Putamen (tissue), 1 donor: ENCODE measurements around the gene SDC1.
"Not testable (repeated sequence)": the region's sequence is repeated elsewhere in the genome, so short reads cannot be mapped to it uniquely, and the experiment has no call there.

ENCODE experiments used
- DNase-seq: peaks from one replicate; pipeline ENCODE4 v3.0.0-alpha.2; 2016; ENCODE audit warnings: low spot score

The SDC1 gene, protein sequence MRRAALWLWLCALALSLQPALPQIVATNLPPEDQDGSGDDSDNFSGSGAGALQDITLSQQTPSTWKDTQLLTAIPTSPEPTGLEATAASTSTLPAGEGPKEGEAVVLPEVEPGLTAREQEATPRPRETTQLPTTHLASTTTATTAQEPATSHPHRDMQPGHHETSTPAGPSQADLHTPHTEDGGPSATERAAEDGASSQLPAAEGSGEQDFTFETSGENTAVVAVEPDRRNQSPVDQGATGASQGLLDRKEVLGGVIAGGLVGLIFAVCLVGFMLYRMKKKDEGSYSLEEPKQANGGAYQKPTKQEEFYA

DNA sequence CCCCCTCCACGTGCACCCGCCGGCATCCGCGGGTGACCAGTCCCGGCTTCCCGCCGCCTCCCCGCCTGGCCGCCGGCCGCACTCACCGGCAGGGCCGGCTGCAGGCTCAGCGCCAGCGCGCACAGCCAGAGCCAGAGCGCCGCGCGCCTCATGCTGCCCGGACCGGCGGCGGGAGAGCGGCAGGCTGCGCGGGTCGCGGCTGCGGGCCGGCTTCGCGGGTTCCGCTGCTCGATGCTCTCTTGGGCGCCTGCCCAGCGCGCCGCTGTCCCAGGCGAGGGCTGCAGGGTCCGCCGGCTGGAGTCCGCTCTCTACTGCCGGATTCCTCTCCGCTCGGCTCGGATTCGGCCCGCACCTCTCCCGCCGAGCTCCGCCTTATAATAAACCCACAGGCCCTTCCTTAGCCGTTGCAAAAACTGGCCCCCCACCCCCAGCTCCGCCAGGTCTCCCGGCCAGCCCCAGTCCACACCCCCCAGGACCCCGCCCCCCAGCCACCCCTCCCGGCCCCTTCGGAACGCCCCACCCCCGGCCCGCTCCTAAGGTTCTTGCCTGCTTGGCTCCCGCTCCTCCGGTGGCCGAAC is at the start of gene SDC1:
Gene SDC1 (minus strand): TSS at position 415 of the 578 bp plus-strand sequence. CDS start 263 bp downstream, at position 152.
- no peak for DNase-seq

DNA sequence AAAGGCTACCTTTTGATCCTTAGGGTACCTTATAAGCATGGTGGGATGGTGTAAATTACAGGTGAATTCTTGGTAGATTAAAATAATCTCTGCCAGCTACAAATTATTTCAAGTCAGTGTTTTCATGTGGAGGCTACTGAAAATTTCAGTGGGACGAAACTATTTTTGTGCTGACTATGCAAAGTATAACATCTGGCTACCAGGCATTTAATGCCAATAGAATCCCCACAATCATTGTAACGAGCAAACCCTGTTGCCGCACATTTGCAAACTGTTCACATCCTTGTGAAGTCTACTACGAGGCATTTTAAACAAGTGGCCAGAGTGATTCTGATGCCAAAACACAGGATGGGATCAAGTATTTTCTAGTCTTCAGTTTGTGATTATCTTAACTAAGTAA is 48.1 kb upstream of the SDC1 start:
- no peak for DNase-seq

DNA sequence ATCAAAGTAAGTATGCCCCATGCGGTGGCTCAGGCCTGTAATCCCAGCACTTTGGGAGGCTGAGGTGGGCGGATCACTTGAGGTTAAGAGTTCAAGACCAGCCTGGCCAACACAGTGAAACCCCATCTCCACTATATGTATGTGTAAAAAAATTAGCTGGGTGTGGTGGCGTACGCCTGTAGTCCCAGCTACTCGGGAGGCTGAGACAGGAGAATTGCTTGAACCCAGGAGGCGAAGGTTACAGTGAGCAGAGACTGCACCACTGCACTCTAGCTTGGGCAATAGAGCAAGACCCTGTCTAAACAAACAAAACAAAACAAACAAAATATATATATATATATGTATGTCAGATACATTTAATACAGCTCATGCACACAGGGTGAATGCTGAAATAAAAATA is 43.4 kb upstream of the SDC1 start:
- DNase-seq, result not testable (repeated sequence)

- no peak for DNase-seq
Measured at GRCh38 chr2:20267529-20267928, 42.6 kb upstream of the SDC1 start.

GRCh38 chr2:20264629-20265028 is 39.7 kb upstream of the SDC1 start:
- no peak for DNase-seq

DNA sequence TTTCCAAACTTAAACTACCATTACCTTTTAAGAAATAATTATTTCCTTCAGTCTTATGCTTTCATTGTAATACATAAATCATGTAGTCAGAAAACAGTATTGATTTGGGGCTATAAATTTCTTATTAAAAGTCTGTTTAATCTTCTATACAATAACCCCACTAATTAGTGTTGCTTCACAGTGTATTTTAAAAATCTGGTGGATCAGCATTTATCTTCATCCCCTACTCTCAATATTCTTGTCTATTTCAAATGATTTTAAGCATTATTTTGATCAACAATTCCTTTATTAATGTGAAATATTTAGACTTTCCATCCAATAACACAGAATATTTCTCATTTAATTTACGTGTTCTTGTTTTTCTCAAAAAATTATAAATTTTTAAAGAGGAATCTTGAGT is 32.5 kb upstream of the SDC1 start:
- no peak for DNase-seq

GRCh38 chr2:20254731-20255130 is 29.8 kb upstream of the SDC1 start:
- no peak for DNase-seq

GRCh38 chr2:20250436-20250835 is 25.5 kb upstream of the SDC1 start:
- DNase-seq, result no peak

- DNase-seq, result no peak
Measured at GRCh38 chr2:20249170-20249569, 24.2 kb upstream of the SDC1 start.

GRCh38 chr2:20247084-20247483 is 22.2 kb upstream of the SDC1 start:
- DNase-seq, result no peak

GRCh38 chr2:20243637-20244036 is 18.7 kb upstream of the SDC1 start:
- not testable (repeated sequence) for DNase-seq

DNA sequence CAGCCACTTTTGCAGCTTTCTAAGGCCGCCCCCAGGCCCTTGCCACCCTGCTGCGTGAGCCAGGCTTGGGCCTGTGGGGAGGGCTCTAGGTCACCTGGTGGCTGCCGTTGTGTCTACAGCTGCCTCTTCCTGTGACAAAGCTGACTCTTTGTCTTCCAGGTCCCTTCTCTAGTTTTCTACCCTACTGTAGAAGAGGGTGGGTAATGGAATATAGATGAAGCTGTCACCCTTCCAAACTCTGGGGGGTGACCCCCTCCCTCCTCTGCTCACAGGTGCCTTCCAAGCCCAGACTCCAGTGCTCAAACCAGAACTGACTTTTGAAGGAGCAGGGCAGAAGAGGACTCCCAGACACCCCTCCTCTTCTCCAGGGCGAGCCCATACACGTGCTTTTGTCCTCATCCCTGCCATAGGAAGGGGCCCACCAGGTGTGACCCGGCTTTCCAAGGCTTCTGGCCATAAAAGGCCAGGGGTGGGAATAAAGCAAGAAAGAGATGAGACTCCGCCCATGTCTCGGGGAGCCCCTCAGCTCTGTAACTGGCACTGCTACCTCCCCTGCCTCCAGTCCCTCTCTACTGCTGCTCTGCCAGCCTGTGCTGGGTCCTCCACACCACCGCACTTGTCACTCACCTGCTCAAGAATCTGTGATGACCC is 17.9 kb upstream of the SDC1 start:
- no peak for DNase-seq

DNA sequence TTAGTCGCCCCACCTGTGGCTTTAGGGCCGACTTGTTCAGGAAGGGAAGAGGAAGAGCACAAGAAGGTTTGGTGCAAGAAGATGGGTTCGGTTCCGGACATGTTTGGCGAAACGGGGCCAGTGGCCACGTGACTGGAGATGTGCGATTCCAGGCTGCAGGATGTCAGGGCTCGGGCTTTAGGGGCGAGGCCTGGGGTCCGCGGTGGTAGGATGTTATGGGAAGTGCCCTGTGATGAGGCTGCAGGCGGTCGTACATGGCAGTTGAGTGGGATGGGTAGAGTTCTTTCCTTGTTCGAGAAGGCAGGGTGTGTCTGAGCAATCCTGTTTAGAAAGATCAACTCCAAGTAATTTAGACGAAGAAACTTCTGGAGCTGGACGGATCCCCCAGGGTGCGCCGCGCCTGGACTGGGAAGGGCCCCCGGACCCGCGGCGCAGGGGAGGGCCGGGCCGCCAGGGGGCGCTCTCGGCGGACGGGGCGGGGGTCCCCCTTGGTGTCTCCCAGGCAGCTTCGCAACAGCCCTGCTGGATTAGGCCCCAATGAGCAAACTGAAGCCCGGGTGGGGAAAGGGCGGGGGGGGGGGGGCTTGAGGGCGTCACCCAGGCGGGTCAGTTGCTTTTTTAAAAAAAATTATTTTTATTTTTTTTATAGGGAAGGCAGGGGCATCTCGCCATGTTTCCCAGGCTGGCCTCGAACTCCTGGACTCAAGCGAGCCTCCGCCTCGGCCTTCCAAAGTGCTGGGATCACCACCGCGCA is 17.2 kb upstream of the SDC1 start:
- DNase-seq, result no peak

DNA sequence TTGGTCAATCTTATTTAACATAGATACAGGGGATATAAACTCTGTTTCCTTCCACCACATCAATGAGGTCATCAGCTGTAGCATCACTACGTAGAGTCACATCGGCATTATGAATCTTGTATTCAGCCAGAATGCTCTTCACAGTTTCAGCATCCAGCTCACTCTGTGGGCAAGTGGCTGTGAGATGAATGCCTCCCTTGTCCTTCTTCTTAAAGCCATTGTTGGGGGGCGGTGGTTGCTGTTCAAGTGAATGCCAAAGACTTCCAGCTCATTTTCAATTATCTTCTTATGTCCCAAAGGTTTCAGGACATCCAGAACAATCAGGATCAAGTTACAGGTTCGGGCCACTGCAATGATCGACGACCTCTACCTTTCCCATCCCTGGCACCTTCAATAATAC is 15.4 kb upstream of the SDC1 start:
- not testable (repeated sequence) for DNase-seq

DNA sequence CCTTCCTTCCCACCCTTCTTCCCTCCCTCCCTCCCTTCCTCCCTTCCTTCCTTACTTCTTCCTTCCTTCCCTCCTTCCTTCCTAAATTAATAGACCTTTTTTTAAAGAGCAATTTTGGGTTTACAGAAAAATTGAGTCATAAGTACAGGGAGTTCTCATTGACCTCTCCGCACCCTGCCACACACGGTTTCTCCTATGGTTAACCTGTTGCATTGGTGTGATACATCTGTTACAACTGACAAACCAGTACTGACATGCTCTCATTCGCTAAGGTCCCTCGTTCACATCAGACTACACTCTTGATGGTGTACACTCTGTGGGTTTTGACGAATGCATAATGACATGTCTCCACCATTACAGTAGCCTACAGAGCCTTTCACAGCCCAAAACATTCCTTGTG is 11.6 kb upstream of the SDC1 start:
- no peak for DNase-seq

- DNase-seq, result no peak
Measured at GRCh38 chr2:20235655-20236305, 10.8 kb upstream of the SDC1 start.

- DNase-seq, result not testable (repeated sequence)
Measured at GRCh38 chr2:20234597-20234996, 9.7 kb upstream of the SDC1 start.

- DNase-seq, result no peak
Measured at GRCh38 chr2:20232837-20233207, 7.9 kb upstream of the SDC1 start.

DNA sequence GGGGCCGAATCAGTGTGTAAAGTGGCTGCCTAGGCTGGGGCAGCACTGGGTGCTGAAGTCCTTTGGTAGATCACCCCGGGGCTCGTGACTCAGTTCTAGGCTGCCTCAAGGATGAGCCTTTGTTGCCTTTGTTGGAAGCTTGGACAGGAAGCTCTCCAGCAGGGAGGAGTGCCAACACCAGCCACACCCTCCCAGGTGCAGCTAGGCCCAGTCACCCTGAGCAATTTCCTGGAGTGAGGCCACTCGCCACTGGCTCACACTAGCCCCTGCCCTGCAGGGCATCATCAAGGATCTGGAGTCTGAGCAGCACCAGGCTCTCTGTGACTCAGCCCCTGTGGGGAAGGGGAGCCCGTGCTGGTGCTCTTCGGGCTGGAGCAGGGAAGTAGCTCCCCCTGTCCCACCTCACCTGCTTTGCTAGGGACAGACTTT is 6.7 kb upstream of the SDC1 start:
- DNase-seq, result no peak

DNA sequence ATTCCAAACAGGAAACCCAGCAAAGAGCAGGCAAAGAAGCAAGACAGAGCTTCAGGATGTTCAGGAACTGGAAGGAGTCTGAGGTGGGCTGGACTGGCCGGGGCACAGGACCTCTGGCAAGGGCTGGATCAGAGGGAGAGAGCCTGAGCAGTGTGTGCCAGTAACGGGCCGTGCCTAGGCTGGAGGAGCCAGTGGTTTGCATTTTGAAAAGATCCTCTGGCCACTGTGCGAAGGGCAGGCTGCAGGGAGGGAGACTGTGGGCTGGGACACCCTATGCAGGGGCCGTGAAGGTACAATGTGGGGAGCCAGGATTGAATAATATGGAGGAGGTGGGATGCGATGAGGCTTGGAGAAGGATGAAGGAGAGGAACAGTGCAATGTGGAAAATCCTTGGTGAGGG is 6.2 kb upstream of the SDC1 start:
- no peak for DNase-seq

DNA sequence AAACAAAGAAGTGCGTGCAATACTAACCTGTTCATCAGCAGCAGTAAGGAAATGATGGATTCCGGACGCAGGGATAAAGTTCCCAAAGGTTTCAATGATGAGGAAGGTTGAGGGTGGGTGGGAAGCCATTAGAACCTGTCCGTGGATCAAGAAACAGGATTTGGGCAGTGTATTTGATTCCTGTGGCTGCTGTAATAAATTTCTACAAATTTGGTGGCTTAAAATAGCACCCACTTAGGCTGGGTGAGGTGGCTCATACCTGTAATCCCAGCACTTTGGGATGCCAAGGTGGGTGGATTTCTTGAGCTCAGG is 5.1 kb upstream of the SDC1 start:
- no peak for DNase-seq

DNA sequence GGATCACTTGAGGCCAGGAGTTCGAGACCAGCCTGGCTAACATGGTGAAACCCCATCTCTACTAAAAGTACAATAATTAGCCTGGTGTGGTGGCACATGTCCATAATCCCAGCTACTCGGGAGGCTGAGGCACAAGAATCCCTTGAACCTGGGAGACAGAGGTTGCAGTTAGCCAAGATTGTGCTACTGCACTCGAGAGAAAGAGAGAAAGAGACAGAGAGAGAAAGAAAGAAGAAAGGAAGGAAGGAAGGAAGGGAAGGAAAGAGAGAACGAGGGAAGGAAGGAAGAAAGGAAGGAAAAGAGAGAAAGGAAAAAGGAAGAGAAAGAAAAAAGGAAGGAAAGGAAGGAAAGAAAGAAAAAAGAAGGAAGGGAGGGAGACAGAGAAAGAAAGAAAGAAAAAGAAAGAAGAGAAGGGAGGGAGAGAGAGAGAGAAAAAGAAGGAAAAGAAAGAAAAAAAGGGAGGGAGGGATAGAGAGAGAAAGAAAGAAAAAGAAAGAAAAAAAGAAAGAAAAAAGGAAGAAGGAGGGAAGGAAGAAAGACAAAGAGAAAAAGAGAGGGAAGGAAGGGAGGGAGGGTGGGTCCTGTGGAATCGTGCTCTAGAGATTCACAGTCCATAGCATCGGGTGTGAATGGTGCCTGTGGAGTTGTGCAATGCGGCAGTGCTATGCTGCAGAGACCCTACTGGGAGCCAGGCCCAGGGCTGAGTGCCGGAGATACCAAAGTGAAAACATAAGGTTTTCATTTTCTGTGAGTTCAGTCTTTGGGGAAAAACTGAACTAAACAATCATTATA is 4.6 kb upstream of the SDC1 start:
- no peak for DNase-seq
